H1 (cell line): ENCODE results near the gene NACAD. TPM values are rescaled to one million over a fixed set of nuclear protein-coding genes. Genes with fewer than 3 reads are reported as not detected.

ENCODE experiments used
- CHD7 ChIP-seq: fragments of 300-600 bp; sonication (generic); IDR thresholded peaks from 2 replicates; pipeline ENCODE4 v1.7.1; 2012; ENCODE audit warnings: low read length, moderate library complexity, mild to moderate bottlenecking, inconsistent platforms; ENCODE audit not compliant: insufficient replicate concordance
- EP300 ChIP-seq, 2 experiments: IDR thresholded peaks; 1 replicate in 1 of 2; 2 replicates in 1 of 2; pipeline ENCODE4 v1.6.1; 2011 to 2012; ENCODE audit warnings: low read depth in 2 of 2, low read length in 2 of 2, mild to moderate bottlenecking in 2 of 2, borderline replicate concordance in 1 of 2, inconsistent platforms in 1 of 2, moderate library complexity in 1 of 2
- GABPA ChIP-seq: IDR thresholded peaks from 2 replicates; pipeline ENCODE4 v1.6.1; 2011; ENCODE audit warnings: mild to moderate bottlenecking, low read length, moderate library complexity, borderline replicate concordance; ENCODE audit not compliant: insufficient read depth
- KDM5A ChIP-seq: fragments of 200-600 bp; IDR thresholded peaks from 2 replicates; pipeline ENCODE4 v1.7.1; 2012; ENCODE audit warnings: mild to moderate bottlenecking, low read length, inconsistent platforms, mixed read lengths
- NANOG ChIP-seq: IDR thresholded peaks from 2 replicates; pipeline ENCODE4 v1.6.1; 2011; ENCODE audit warnings: low read length, low read depth, mild to moderate bottlenecking, inconsistent platforms; ENCODE audit not compliant: insufficient read depth, poor library complexity, severe bottlenecking
- POLR2A ChIP-seq, 2 experiments: IDR thresholded peaks; 1 replicate in 1 of 2; 2 replicates in 1 of 2; pipeline ENCODE4 v1.6.1; 2011; ENCODE audit warnings: low read depth in 2 of 2, low read length in 2 of 2, mild to moderate bottlenecking in 2 of 2; ENCODE audit errors: control extremely low read depth in 1 of 2
- RNF2 ChIP-seq: fragments of 200-900, 300-1000 bp; sonication (generic); IDR thresholded peaks from 2 replicates; pipeline ENCODE4 v1.7.1; 2016; ENCODE audit warnings: borderline replicate concordance, low read depth, mild to moderate bottlenecking, antibody characterized with exemption, low read length; ENCODE audit not compliant: poor library complexity, severe bottlenecking; ENCODE audit errors: missing control alignments
- SIN3A ChIP-seq, 2 experiments: IDR thresholded peaks in 1 of 2; conservative IDR thresholded peaks in 1 of 2; 2 replicates each; pipeline ENCODE4 v1.6.1; 2011 to 2012; ENCODE audit warnings: low read length in 2 of 2, improper control_type of control experiment in 1 of 2, low read depth in 1 of 2, mild to moderate bottlenecking in 1 of 2
- SUZ12 ChIP-seq: fragments of 200-600 bp; sonication (generic); IDR thresholded peaks from 2 replicates; pipeline ENCODE4 v1.6.1; 2012; ENCODE audit warnings: mild to moderate bottlenecking, inconsistent platforms, low read length, moderate library complexity, mixed read lengths
- YY1 ChIP-seq: IDR thresholded peaks from 2 replicates; pipeline ENCODE4 v1.6.1; 2011; ENCODE audit warnings: low read depth, mild to moderate bottlenecking, low read length
- polyA plus RNA-seq, 7 experiments: library from polyadenylated mRNA; depleted of rRNA in 3 of 7; stranded (reverse) in 5 of 7; unstranded in 2 of 7; fragments of >200 nt in 5 of 7; fragments of 200-250 nt in 2 of 7; gene quantifications; 1 replicate in 5 of 7; 2 replicates in 1 of 7; 4 replicates in 1 of 7; pipeline versions ENCODE4 v1.2.1 to v1.2.3, GENCODE V29; 2011 to 2013; ENCODE audit warnings: missing spikeins in 2 of 7, mixed read lengths in 2 of 7
- total RNA-seq: library from RNA; stranded (reverse); fragmentation: NEBNext Ultra II Directional; extraction: Animal tissue kit (Norgen Biotek cat#: 25700); gene quantifications from 2 replicates; pipeline ENCODE4 v1.2.1, GENCODE V29; 2021

The NACAD gene
- total and polyA plus RNA-seq, 2 of the 8 experiments (the other 6 are each of a cell fraction or from before 2014, with no cell fraction given), result 1.3 to 6.0 TPM

GRCh38 chr7:45129906-45130305 is 41.1 kb upstream of the NACAD start (continued):
- no peak for TF ChIP-seq CHD7
- TF ChIP-seq NANOG, result no peak
- no peak for TF ChIP-seq EP300 (IDR thresholded peaks at IDR 0.05; ENCODE audit: borderline replicate concordance in 1 of 2, low read depth in 2 of 2, low read length in 2 of 2)
- TF ChIP-seq YY1, result no peak
- no peak for TF ChIP-seq RNF2
- no peak for TF ChIP-seq KDM5A
- no peak for TF ChIP-seq SIN3A (conservative IDR thresholded peaks at IDR 0.05 in 1 of 2, IDR thresholded peaks at IDR 0.05 in 1 of 2; ENCODE audit: low read depth in 1 of 2, low read length in 2 of 2)
- no peak for TF ChIP-seq POLR2A (IDR thresholded peaks at IDR 0.05; ENCODE audit: control extremely low read depth in 1 of 2, low read depth in 2 of 2, low read length in 2 of 2)
- TF ChIP-seq GABPA, result no peak
- TF ChIP-seq SUZ12, result no peak
